Activated naive CD4-positive, alpha-beta T cell treated with anti-CD3 and anti-CD28 coated beads, Interleukin-2, amount 50 U/mL, for 72 hours (primary cell): ENCODE data around the gene NPTX1. TPM values are rescaled to one million over a fixed set of nuclear protein-coding genes. Genes with fewer than 3 reads are reported as not detected.

Experiments
- ATAC-seq, 2 donors: fragments of 150-1000 bp; cut with Tn5 transposase; 2 replicates each; pipeline ENCODE4 v1.10.0; 2021; ENCODE audit warnings: mild to moderate bottlenecking in 2 of 2, moderate library complexity in 2 of 2
- DNase-seq, 2 donors: peaks; one replicate each; pipeline ENCODE4 v3.0.0; 2021 to 2022; ENCODE audit warnings: low spot score in 2 of 2
- H3K27ac Mint-ChIP-seq, 2 donors: one replicate each; pipeline ENCODE4 v1.8.0; 2022; ENCODE audit warnings: mild to moderate bottlenecking in 2 of 2, mixed read lengths in 2 of 2
- H3K36me3 Mint-ChIP-seq, 2 donors: one replicate each; pipeline ENCODE4 v1.8.0; 2022; ENCODE audit warnings: mixed read lengths in 2 of 2
- H3K9me3 Mint-ChIP-seq, 2 donors: one replicate each; pipeline ENCODE4 v1.8.0; 2022; ENCODE audit warnings: mixed read lengths in 2 of 2
- total RNA-seq, 2 donors: library from RNA; stranded (reverse); gene quantifications; one replicate each; pipeline ENCODE4 v1.2.3, GENCODE V29; 2022

Gene NPTX1
- total RNA-seq, 2 donors from 2014 or later, result 23.0 to 135 TPM

DNA sequence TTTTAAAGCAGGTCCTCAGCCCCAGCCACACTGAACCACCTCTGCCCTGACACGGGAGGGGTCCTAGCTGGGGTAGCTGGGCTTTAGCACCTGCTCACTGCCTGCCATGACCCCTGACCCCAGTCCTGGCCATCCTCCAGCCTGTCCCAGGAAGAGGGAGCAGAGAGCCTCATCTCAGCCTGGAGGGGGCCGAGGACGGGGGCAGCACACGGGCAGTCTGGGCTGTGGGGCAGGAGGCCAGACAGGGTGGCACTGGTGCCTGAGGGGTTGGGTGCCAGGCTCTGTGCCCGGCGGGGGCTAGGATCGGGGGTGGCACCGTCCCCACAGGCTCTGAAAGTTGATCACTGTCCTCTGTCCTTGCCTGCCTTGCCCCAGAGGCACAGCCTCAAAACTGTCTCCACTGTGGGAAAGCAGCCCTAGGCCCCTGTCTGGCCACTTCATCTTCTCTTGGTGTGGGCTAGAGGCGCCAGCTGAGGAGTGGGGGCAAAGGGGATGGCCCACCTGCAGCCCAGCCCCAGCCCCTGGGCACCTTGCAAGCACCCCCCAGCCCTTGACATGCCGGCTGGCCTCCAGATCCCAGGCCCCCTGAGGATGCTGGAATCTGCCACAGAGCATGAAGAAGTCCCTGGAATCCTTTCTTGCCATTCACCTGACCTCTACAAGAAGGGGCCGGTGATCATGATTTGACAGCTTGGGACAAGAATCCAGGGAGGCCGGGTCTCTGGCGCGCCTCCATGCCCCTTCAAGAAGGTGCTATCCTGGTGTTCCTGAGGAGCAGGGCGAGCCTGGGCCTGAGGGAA lies 45.8 kb downstream of the NPTX1 start:
- no peaks in the 10 kb centered on the region for H3K9me3 Mint-ChIP-seq
- peak overlapping the region in 1 of 2 donors; percentile 57 for H3K27ac Mint-ChIP-seq
- H3K36me3 Mint-ChIP-seq, result no peaks in the 10 kb centered on the region
- DNase-seq (no peak), ATAC-seq (no peak)

DNA sequence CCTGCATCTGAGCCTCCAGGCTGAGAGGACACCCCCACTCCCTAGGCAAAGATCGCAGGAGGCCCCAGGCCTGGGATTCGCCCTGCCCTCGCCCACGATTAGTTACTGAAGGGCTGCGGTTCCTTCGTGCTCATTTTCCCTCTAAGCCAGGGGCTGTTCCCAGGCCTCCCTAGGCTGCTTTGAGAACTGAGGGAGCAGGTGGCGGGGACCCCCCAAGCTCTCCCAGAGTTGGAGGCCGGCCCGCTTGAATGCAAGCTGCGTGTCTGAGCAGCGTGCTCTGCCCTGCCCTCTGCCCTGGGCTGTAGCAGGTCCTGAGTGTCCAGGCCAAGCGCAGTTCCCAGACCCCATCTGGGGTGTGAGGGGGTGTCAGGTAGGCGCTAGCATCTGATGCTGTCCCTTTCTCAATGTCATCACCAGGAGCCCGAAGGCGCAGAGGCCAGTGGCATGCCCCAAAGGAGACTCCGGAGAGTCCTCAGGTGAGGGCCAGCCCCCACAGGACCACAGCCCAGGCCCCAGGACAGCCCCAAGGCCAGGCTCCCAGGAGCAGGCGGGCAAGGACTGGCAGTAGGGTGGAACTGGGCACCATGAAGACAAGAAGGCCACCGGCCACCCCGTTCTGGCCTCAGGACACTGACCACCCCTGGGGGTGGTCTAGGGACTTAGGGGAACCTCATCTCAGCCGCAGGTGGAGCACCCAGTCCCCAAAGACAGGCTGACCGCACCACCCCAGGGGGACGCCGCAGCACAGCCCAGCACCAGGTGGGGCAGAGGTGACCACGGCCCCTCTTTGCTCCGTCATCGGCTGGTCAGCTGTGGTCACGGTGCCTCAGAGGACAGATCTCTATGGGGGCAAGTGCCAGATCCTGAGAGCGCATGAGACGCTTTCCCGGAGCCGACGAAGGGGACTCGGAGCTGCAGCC lies 46.8 kb downstream of the NPTX1 start:
- no peak for DNase-seq
- ATAC-seq, result no peak
- no peak overlapping the region for H3K27ac Mint-ChIP-seq
- no peaks in the 10 kb centered on the region for H3K36me3 Mint-ChIP-seq
- H3K9me3 Mint-ChIP-seq, result no peaks in the 10 kb centered on the region

DNA sequence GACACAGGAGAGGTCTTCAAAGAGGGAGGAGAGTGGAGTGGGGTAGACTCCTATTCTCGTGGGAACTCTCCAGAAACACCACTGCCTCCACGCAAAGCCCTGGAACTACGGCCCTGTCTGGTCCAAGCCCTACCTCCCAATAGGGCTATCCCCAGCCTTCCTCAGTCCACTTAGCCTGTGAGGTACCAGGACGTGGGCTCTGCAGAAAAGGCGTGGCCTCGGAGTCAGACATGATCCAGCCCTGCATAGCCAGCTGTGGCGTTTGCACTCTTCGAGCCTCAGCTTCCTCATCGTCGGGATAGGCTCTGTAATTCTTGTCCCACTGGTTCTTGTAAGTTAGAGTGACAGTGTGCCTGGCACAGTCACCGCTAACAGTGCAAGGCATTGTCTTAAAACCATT lies 47.6 kb downstream of the NPTX1 start:
- ATAC-seq, result no peak
- no peak for DNase-seq
- H3K27ac Mint-ChIP-seq, result peak overlapping the region in 1 of 2 donors; percentile 6
- no peaks in the 10 kb centered on the region for H3K36me3 Mint-ChIP-seq
- H3K9me3 Mint-ChIP-seq, result no peaks in the 10 kb centered on the region

DNA sequence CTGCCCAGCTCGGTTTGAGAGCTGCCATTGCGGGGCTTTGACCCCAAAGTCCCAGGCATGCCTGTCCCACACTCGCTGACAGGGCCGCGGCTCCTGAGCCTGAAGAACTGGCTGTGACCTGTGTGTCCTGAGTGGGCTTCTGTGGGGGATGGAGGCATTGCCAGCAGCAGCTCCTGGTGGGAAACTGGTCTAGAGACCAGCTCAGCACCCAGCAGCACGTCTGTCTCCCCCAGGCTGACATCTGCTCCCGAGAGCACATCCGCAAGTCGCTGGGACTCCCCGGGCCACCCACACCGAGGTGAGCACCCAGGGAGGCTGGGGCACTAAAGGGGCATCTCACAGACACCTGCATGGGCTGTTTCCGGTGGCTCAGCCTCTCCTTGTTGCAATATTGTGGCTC lies 48.0 kb downstream of the NPTX1 start:
- Mint-ChIP-seq H3K36me3 (no peaks in the 10 kb centered on the region), H3K9me3 (no peaks in the 10 kb centered on the region), H3K27ac (peak overlapping the region in 1 of 2 donors; percentile 6)
- ATAC-seq (no peak), DNase-seq (no peak)

DNA sequence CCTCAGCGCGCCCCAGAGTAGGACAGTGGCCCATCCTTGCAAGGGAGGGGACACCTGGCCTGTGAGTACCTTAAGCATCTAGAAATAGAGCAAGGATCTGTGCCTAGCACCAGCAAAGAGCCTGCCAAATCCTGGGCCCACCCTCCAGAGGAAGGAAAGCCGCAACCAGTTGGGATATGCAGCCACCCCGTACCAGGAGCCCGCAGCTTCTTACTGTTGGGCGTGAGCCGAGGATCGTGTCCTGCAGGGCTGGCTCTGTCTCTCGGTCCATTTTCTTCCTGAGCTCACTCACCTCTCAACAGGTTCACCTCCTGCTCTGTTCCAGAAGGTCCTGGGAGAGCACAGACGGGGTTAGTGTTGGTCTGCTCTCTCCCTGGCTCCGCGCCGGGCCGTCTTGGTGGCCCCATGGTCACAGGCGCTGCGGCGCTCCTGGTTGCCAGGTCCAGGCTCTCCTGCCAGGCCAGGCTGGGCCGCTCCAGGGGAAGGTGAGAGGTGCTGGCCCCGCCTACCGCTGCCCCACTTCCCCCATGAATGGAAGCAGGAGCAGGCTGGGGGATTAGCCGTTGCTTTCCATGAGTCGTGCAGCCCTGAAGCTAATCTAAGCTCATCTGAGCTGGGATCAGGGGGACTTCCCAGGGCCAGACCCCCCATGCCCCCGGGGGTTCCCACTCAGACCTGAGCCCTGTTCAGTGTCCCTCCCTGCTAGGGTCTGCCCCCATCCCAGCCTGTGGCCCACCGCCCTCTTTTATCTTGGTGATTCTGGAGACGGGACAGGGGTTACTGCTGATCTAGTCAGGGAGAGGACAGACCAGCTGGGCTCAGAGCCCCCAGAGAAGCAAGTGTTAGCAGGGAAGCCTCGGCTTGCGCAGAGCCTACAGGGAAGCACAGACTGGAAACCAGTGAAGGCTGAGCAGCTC lies 48.8 kb downstream of the NPTX1 start:
- Mint-ChIP-seq H3K27ac (peak overlapping the region in 1 of 2 donors; percentile 6), H3K36me3 (no peaks in the 10 kb centered on the region), H3K9me3 (no peaks in the 10 kb centered on the region)
- DNase-seq (no peak), ATAC-seq (no peak)

DNA sequence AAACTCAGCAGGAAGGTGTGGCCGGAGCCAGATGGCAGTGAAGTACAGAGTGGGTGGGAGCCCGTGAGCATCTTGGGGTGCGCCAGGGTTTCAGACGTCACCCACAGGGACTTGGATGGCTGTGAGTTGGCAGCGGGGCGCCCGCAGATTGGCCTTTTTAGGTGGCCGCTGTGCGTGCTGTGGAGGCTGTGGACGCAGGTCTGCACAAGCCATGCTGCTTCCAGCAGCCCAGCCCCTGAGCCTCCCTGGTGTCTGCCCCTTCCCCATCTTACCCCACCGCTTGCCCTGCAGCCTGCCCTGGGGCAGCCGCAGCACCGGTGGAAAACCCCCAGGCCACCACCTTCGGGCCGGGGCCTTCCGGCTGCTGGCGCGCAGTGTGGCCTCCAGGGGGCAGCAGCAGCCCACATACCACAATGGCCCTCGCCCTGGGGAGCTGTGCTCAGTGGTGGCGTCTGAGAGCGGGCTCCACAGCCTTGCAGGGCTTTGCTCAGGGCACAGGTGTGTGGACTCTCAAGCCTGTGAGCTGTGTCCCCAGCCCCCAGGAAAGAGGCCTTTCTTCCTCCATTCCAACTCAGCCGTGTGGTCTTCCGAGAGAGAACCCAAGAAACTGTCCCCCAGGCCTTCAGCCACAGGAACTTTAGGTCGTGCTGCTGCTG lies 49.6 kb downstream of the NPTX1 start:
- H3K27ac Mint-ChIP-seq, result peak overlapping the region in 1 of 2 donors; percentile 55
- DNase-seq, result peak; percentile 88 to 95
- H3K36me3 Mint-ChIP-seq, result no peaks in the 10 kb centered on the region
- ATAC-seq, result peak; percentile 96 to 98
- H3K9me3 Mint-ChIP-seq, result no peaks in the 10 kb centered on the region

DNA sequence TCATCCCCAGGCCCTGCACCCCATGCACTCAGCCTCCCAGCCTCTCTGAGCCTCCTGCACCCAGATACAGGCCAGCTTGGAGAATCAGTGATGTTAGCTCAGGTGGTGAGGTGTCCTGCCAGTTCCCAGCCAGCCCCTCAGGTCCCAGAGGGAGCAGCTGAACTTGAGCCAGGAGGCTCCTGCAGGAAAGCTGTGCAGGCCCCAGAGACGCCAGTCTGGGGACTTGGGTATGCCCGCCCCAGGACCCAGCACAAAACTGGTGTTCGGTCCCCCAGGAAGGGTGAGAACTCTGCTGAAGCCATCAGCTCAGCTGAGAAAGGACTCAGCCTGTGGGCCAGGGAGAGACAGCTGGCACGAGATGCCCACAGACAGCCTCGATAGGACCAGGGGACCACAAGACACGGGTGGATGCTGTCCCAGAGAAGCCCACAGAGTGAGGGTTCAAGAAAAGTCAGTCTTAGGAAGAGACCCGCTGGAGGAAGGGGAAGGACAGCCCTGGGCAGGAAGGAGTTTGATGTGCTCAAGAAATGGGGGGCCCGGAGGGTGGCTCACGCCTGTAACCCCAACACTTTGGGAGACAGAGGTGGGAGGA lies 50.5 kb downstream of the NPTX1 start:
- ATAC-seq (no peak), DNase-seq (no peak)
- Mint-ChIP-seq H3K9me3 (no peaks in the 10 kb centered on the region), H3K36me3 (no peaks in the 10 kb centered on the region), H3K27ac (peak overlapping the region in 1 of 2 donors; percentile 55)

DNA sequence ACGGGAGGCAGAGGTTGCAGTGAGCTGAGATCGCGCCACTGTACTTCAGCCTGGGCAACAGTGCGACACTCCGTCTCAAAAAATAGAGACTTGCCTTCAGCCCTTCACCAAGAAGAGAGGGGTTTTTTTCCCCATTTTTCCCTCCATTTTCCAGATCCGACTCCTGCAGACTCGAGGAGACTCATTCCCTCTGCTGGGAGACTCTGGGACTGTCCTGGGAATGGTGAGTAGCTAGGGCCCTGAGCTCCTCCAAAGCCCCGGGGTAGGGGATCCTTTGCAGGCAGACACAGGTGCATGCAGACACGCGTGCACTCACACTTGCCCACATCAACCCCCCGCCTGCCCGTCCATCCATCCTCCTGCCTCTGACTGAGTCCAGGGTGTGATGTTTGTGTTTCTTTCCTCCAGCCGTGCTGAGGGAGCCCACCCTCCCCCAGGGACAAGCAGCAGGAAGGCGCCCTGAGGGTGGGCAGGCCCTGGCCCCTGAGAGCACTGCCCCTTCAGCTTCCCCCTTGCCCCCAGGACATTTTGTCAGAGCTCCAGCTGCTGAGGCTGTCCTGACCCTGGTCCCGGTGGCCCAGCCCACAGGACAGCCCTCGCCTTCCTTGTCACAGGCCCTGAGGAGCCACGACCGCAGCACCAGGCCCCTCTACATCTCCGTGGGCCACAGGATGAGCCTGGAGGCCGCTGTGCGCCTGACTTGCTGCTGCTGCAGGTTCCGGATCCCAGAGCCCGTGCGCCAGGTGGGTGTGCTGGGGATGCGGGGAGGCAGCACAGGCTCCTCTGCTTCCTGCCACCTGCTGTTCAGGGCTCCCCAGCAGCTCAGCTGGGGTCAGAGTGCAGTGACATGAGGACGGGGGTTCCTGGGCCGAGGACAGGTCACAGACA lies 51.3 kb downstream of the NPTX1 start:
- Mint-ChIP-seq H3K27ac (no peak overlapping the region), H3K9me3 (no peaks in the 10 kb centered on the region), H3K36me3 (no peaks in the 10 kb centered on the region)
- DNase-seq (no peak), ATAC-seq (no peak)

DNA sequence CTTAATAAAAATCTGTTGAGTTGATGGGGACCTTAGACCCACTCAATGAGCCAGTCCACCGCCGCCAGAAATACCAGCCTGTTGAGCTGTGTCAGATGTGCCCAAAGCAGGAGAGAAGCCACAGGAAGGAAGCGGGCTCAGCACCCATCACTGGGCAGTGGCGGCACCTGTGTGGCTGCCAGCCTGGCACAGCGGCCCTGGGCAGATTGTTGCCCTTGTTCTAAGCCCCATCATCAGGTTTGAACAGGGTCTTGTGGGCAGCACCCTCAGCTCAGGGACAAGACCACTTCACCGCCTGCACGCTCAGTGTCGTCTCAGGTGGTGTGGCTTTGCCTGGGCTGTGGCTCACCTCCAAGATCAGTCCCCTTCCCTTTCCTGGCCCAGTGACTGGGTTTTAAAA lies 52.1 kb downstream of the NPTX1 start:
- no peaks in the 10 kb centered on the region for H3K9me3 Mint-ChIP-seq
- H3K36me3 Mint-ChIP-seq, result no peaks in the 10 kb centered on the region
- ATAC-seq (no peak), DNase-seq (no peak)
- no peak overlapping the region for H3K27ac Mint-ChIP-seq

DNA sequence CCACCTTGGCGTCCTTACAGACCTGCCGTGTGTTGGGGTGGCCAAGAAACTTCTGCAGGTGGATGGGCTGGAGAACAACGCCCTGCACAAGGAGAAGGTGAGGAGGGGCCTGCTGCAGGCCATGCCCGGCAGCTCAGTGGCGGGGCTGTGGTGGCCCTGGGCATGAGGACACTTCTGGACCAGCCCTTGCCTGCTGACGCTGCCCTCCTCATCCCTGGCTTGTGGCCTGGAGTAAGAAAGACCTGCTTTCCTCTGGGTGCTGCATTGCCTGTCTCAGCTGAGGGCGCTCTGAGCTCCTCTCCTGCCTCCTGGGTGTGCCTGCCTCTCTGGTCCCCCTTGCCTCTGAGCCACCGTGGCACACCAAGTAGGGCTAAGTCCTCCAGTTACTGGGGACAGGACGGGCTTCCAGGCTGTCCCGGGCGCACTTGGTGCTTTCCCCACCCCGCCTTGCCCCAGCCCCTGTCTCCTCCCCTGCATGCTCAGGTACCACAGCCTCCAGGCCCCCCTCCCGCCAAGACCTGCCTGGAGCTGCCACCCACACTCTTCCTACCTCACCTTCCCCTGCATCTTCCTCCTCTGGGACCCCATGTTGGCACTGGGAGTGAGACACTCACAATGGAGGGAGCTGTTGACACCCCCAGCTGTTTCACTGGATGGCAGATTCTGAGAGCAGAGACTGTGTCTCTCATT lies 52.7 kb downstream of the NPTX1 start:
- H3K36me3 Mint-ChIP-seq, result no peaks in the 10 kb centered on the region
- ATAC-seq, result no peak
- H3K9me3 Mint-ChIP-seq, result no peaks in the 10 kb centered on the region
- H3K27ac Mint-ChIP-seq, result no peak overlapping the region
- no peak for DNase-seq

DNA sequence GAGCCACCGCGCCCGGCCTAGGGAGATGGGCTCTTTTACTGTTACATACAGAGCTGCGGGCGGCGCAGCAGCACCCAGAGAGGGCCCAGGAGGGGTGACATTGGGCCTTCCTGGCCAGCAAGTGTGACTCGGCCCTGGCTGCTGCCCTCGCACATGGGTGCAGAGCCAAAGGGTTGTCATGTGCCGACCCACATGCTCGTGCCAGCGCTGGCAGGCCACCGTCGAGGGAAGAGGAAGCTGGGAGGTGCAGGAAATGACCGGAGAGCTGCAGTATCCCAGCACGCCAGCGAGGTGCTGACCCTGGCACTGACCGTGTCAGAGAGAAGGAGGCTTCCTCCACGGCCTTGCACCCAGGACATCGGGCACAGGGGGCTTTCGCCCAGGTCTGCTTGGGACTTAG lies 53.4 kb downstream of the NPTX1 start:
- no peak overlapping the region for H3K27ac Mint-ChIP-seq
- H3K9me3 Mint-ChIP-seq, result no peaks in the 10 kb centered on the region
- no peak for ATAC-seq
- H3K36me3 Mint-ChIP-seq, result no peaks in the 10 kb centered on the region
- DNase-seq, result no peak

DNA sequence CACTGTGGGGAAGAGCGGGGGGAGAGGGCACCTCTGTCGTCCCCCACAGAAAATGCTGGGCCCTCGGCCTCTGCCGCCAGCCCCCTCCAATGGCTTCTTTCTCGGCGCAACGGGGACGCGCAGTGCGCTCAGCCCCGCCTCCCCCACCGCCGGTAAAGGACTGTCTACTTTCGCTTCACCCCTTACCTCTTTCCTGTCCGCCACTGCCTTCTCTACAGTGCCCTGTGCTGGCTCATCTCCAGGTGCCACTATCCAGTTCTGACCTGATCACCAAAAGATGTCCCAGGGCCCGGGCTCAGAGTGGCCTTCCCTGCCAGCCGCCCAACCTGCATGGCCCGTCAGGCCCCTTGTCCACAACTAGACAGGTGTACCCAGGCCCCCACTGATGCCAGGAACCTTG lies 54.1 kb downstream of the NPTX1 start:
- Mint-ChIP-seq H3K9me3 (no peaks in the 10 kb centered on the region), H3K27ac (no peak overlapping the region), H3K36me3 (no peaks in the 10 kb centered on the region)
- DNase-seq (no peak), ATAC-seq (no peak)

DNA sequence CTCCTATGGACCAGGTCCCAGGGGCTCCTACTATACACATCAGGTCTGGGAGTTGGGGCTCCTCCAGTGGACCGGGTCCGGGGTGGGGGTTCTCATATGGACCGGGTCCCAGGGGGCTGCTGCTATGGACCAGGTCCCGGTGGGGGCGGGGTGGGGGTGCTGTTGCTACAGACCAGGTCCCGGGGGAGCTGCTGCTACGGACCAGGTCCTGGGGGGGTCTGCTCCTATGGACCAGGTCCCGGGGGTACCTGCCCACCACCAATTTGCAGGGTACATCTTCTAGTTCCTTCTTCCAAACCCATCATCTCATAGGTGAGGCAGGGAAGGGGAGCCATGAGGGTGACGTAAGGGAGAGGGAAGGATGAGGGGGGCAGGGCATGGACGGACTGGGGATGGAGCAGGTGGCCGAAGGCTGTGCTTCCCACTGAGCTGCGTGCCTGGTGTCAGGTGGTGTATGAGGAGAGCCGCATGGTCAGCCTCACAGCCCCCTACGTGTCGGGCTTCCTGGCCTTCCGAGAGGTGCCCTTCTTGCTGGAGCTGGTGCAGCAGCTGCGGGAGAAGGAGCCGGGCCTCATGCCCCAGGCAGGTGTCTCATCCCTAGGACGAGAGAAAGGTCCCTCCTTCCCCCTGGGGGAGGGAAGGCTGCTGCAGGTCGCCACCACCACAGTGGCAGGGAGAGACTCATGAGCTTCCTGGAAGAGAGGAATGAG lies 54.9 kb downstream of the NPTX1 start:
- Mint-ChIP-seq H3K27ac (no peak overlapping the region), H3K36me3 (peaks cover 0 to 5% of the 10 kb centered on the region in 2 donors), H3K9me3 (no peaks in the 10 kb centered on the region)
- DNase-seq (no peak), ATAC-seq (no peak)

DNA sequence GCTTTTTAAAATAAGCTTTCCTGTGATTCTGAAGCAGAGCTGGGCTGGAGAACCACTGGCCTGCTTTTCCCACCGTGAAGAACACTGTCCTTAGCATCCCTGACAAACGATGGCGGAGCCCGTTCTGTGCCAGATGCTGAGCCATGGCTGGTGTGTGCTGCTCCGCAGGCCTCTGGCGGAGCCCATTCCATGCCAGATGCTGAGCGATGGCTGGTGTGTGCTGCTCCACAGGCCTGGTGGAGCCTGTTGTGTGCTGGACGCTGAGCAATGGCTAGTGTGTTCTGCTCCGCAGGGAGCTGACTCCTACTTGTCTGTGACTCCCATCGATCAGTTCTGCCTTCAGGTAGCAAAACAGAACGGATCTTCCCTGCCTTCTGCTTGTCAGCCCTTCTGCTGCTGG lies 57.2 kb downstream of the NPTX1 start:
- peaks cover 0 to 8% of the 10 kb centered on the region in 2 donors for H3K36me3 Mint-ChIP-seq
- no peaks in the 10 kb centered on the region for H3K9me3 Mint-ChIP-seq
- ATAC-seq (no peak), DNase-seq (no peak)
- no peak overlapping the region for H3K27ac Mint-ChIP-seq
